GM23338 (cell line): ENCODE data around the gene PEAK3. TPM values are rescaled to one million over a fixed set of nuclear protein-coding genes. Genes with fewer than 3 reads are reported as not detected.

Experiments used
- ATAC-seq: fragments of 200-7000 bp; cut with Tn5 transposase; 3 replicates; pipeline ENCODE4 v1.9.1; 2020
- DNase-seq: peaks from one replicate; pipeline ENCODE4 v3.0.0-alpha.2; 2015; ENCODE audit warnings: low spot score
- H2AFZ ChIP-seq: fragments of 200-600 bp; sonication (generic); 2 replicates; pipeline ENCODE4 v1.8.0; 2016; ENCODE audit warnings: antibody characterized with exemption, mild to moderate bottlenecking, moderate library complexity
- H3F3A ChIP-seq: fragments of 200-600 bp; sonication (generic); replicated peaks from 2 replicates; pipeline ENCODE4 v1.8.0; 2017; ENCODE audit warnings: antibody characterized with exemption, mixed run types, low read depth
- H3K27ac ChIP-seq: fragments of 200-600 bp; sonication (generic); 2 replicates; pipeline ENCODE4 v1.6.1; 2016; ENCODE audit warnings: low read depth
- H3K27me3 ChIP-seq: fragments of 200-600 bp; sonication (generic); 2 replicates; pipeline ENCODE4 v1.8.0; 2016; ENCODE audit warnings: mild to moderate bottlenecking, mixed run types, moderate library complexity; ENCODE audit not compliant: insufficient read depth
- H3K36me3 ChIP-seq: fragments of 200-600 bp; sonication (generic); 2 replicates; pipeline ENCODE4 v1.8.0; 2016; ENCODE audit warnings: mild to moderate bottlenecking; ENCODE audit not compliant: insufficient read depth
- H3K4me1 ChIP-seq: fragments of 200-600 bp; sonication (generic); 2 replicates; pipeline ENCODE4 v1.8.0; 2016; ENCODE audit warnings: mild to moderate bottlenecking, moderate library complexity; ENCODE audit not compliant: insufficient read depth
- H3K4me2 ChIP-seq: fragments of 200-600 bp; sonication (generic); 2 replicates; pipeline ENCODE4 v1.7.1; 2017; ENCODE audit warnings: mixed run types
- H3K4me3 ChIP-seq: fragments of 200-600 bp; sonication (generic); 2 replicates; pipeline ENCODE4 v1.6.1; 2016; ENCODE audit warnings: mixed run types
- H3K79me2 ChIP-seq: fragments of 200-600 bp; sonication (generic); replicated peaks from 2 replicates; pipeline ENCODE4 v1.8.0; 2017; ENCODE audit warnings: mild to moderate bottlenecking; ENCODE audit not compliant: insufficient read depth
- H3K9me2 ChIP-seq: fragments of 200-600 bp; sonication (generic); 2 replicates; pipeline ENCODE4 v1.8.0; 2017; ENCODE audit not compliant: insufficient read depth
- H4K20me1 ChIP-seq: fragments of 200-600 bp; sonication (generic); replicated peaks from 2 replicates; pipeline ENCODE4 v1.8.0; 2017; ENCODE audit warnings: mild to moderate bottlenecking; ENCODE audit not compliant: insufficient read depth
- H3K27ac Mint-ChIP-seq: 2 replicates; pipeline ENCODE4 v1.8.0; 2020; ENCODE audit warnings: inconsistent platforms, mild to moderate bottlenecking, moderate library complexity, mixed read lengths
- H3K27me3 Mint-ChIP-seq: 3 replicates; pipeline ENCODE4 v1.8.0; 2022; ENCODE audit warnings: low read depth, mild to moderate bottlenecking, moderate library complexity, mixed read lengths, inconsistent platforms; ENCODE audit not compliant: insufficient read depth, poor library complexity
- H3K36me3 Mint-ChIP-seq: 3 replicates; pipeline ENCODE4 v1.8.0; 2021; ENCODE audit warnings: low read depth, mild to moderate bottlenecking, inconsistent platforms, moderate library complexity, mixed read lengths
- H3K4me1 Mint-ChIP-seq: 3 replicates; pipeline ENCODE4 v1.8.0; 2020; ENCODE audit warnings: mild to moderate bottlenecking, inconsistent platforms, mixed read lengths
- H3K4me3 Mint-ChIP-seq: 3 replicates; pipeline ENCODE4 v1.8.0; 2021; ENCODE audit warnings: moderate library complexity, mild to moderate bottlenecking, inconsistent platforms, mixed read lengths
- H3K9me3 Mint-ChIP-seq: 3 replicates; pipeline ENCODE4 v1.8.0; 2020; ENCODE audit warnings: moderate library complexity, mild to moderate bottlenecking, inconsistent platforms, mixed read lengths
- CREB1 ChIP-seq: fragments of 250-450 bp; sonication (Bioruptor Pico); IDR thresholded peaks from 2 replicates; pipeline ENCODE4 v1.5.0; 2020; ENCODE audit warnings: low read depth, mild to moderate bottlenecking, moderate library complexity
- CTCF ChIP-seq, 2 experiments: fragments of 200-600 bp in 1 of 2; sonication (generic) in 1 of 2; conservative IDR thresholded peaks; 2 replicates each; pipeline versions ENCODE4 v1.5.1 to v1.6.1; 2016 to 2017; ENCODE audit warnings: antibody characterized with exemption in 2 of 2, low read depth in 2 of 2, mild to moderate bottlenecking in 2 of 2, moderate library complexity in 1 of 2
- EZH2phosphoT487 ChIP-seq: fragments of 200-600 bp; sonication (generic); IDR thresholded peaks from one replicate; pipeline ENCODE4 v1.8.1; 2018; ENCODE audit warnings: antibody characterized with exemption; ENCODE audit not compliant: unreplicated experiment
- NANOG ChIP-seq: IDR thresholded peaks from 2 replicates; pipeline ENCODE4 v1.6.1; 2016; ENCODE audit warnings: antibody characterized with exemption, borderline replicate concordance
- POLR2AphosphoS5 ChIP-seq: IDR thresholded peaks from 2 replicates; pipeline ENCODE4 v1.6.1; 2016; ENCODE audit warnings: antibody characterized with exemption, low read depth
- polyA plus RNA-seq: library from polyadenylated mRNA; unstranded; fragments of >200 nt; fragmentation: Nextera tagmentation; extraction: Ambion mirVana; gene quantifications from 2 replicates; pipeline ENCODE4 v1.2.1, GENCODE V29; 2016
- total RNA-seq: library from RNA; depleted of rRNA; stranded (reverse); fragments of >200 nt; shearing (Covaris generic); gene quantifications from 2 replicates; pipeline ENCODE4 v1.2.3, GENCODE V29; 2014
- TF ChIP-seq, protein P1 (sequence below): IDR thresholded peaks from 2 replicates; pipeline ENCODE4 v1.6.1; 2016; ENCODE audit warnings: antibody characterized with exemption
- TF ChIP-seq, protein P2 (sequence below): IDR thresholded peaks from one replicate; pipeline ENCODE4 v1.6.1; 2018; ENCODE audit warnings: antibody characterized with exemption; ENCODE audit not compliant: unreplicated experiment

Gene PEAK3
- total and polyA plus RNA-seq, 2 experiments from 2014 or later: not detected

- H3K27ac Mint-ChIP-seq: no peak overlapping the region
- H3K4me1 ChIP-seq: peaks cover 5% of the 10 kb centered on the region; the same call in 1 of the 2 replicates
- H2AFZ ChIP-seq: peak overlapping the region; percentile 90
- H3K4me3 Mint-ChIP-seq: peak overlapping the region; percentile 32; the same call in 1 of the 3 replicates
- TF ChIP-seq CREB1 (CRISPR knock-in tag): peak; percentile 83
- no peak for TF ChIP-seq EZH2phosphoT487
- TF ChIP-seq CTCF (conservative IDR thresholded peaks at IDR 0.05; ENCODE audit: low read depth in 2 of 2): no peak
- TF ChIP-seq, protein P1, sequence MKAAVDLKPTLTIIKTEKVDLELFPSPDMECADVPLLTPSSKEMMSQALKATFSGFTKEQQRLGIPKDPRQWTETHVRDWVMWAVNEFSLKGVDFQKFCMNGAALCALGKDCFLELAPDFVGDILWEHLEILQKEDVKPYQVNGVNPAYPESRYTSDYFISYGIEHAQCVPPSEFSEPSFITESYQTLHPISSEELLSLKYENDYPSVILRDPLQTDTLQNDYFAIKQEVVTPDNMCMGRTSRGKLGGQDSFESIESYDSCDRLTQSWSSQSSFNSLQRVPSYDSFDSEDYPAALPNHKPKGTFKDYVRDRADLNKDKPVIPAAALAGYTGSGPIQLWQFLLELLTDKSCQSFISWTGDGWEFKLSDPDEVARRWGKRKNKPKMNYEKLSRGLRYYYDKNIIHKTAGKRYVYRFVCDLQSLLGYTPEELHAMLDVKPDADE: no peak
- H3K9me3 Mint-ChIP-seq: no peaks in the 10 kb centered on the region; the same call in 2 of the 3 replicates
- H3K9me2 ChIP-seq: no peaks in the 10 kb centered on the region
- no peak overlapping the region for H3K27ac ChIP-seq
- H3K4me1 Mint-ChIP-seq: peaks cover 5% of the 10 kb centered on the region
- H3K36me3 ChIP-seq: no peaks in the 10 kb centered on the region
- peak; percentile 76 for DNase-seq
- peak overlapping the region; percentile 72 for H3K4me2 ChIP-seq
- H3K27me3 Mint-ChIP-seq: peaks cover 37% of the 10 kb centered on the region
- peaks cover 21% of the 10 kb centered on the region for H3K27me3 ChIP-seq
- H3K79me2 ChIP-seq: no peaks in the 10 kb centered on the region
- no peaks in the 10 kb centered on the region for H3F3A ChIP-seq
- H3K36me3 Mint-ChIP-seq: no peaks in the 10 kb centered on the region
- H3K4me3 ChIP-seq: peak overlapping the region; percentile 44
- peak; percentile 74 for ATAC-seq
- H4K20me1 ChIP-seq: no peaks in the 10 kb centered on the region
These were observed 20.6 kb upstream of the PEAK3 start for GRCh38 chr19:2302319-2303210.

- Histone ChIP-seq H3K9me2 (no peaks in the 10 kb centered on the region), H4K20me1 (no peaks in the 10 kb centered on the region), H3K27ac (no peak overlapping the region), H2AFZ (no peak overlapping the region), H3K79me2 (no peaks in the 10 kb centered on the region), H3K27me3 (0 out of 2 replicates have a peak, but pooled peaks cover 7% of the 10 kb centered on the region), H3K4me1 (peaks cover 5% of the 10 kb centered on the region; the same call in 1 of the 2 replicates), H3F3A (no peaks in the 10 kb centered on the region), H3K36me3 (no peaks in the 10 kb centered on the region), H3K4me3 (no peak overlapping the region), H3K4me2 (no peak overlapping the region)
- Mint-ChIP-seq H3K27ac (no peak overlapping the region), H3K27me3 (peaks cover 20% of the 10 kb centered on the region), H3K4me3 (no peak overlapping the region), H3K9me3 (no peaks in the 10 kb centered on the region; the same call in 2 of the 3 replicates), H3K4me1 (peaks cover 5% of the 10 kb centered on the region), H3K36me3 (no peaks in the 10 kb centered on the region)
- DNase-seq (no peak), ATAC-seq (no peak)
- TF ChIP-seq, protein P2, sequence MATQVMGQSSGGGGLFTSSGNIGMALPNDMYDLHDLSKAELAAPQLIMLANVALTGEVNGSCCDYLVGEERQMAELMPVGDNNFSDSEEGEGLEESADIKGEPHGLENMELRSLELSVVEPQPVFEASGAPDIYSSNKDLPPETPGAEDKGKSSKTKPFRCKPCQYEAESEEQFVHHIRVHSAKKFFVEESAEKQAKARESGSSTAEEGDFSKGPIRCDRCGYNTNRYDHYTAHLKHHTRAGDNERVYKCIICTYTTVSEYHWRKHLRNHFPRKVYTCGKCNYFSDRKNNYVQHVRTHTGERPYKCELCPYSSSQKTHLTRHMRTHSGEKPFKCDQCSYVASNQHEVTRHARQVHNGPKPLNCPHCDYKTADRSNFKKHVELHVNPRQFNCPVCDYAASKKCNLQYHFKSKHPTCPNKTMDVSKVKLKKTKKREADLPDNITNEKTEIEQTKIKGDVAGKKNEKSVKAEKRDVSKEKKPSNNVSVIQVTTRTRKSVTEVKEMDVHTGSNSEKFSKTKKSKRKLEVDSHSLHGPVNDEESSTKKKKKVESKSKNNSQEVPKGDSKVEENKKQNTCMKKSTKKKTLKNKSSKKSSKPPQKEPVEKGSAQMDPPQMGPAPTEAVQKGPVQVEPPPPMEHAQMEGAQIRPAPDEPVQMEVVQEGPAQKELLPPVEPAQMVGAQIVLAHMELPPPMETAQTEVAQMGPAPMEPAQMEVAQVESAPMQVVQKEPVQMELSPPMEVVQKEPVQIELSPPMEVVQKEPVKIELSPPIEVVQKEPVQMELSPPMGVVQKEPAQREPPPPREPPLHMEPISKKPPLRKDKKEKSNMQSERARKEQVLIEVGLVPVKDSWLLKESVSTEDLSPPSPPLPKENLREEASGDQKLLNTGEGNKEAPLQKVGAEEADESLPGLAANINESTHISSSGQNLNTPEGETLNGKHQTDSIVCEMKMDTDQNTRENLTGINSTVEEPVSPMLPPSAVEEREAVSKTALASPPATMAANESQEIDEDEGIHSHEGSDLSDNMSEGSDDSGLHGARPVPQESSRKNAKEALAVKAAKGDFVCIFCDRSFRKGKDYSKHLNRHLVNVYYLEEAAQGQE: no peak
- TF ChIP-seq EZH2phosphoT487 (no peak), POLR2AphosphoS5 (no peak), NANOG (no peak), CREB1 (CRISPR knock-in tag) (no peak)
These were observed 18.6 kb upstream of the PEAK3 start for GRCh38 chr19:2300533-2300932.
